Measurements from ENCODE around the gene PTPN1. TPM values are rescaled to one million over a fixed set of nuclear protein-coding genes. Genes with fewer than 3 reads are reported as not detected.

The PTPN1 gene
- total RNA-seq, 4 donors from 2014 or later: 13.8 to 40.4 (median 22.0) TPM

GRCh38 chr20:50628332-50628731 lies 118.1 kb downstream of the PTPN1 start:
- no peaks in the 10 kb centered on the region for H3K9me3 ChIP-seq
- TF ChIP-seq CTCF (IDR thresholded peaks at IDR 0.05): no peak
- no peaks in the 10 kb centered on the region for H3K36me3 ChIP-seq
- H3K27ac ChIP-seq: no peak overlapping the region
- DNase-seq: no peak
- no peaks in the 10 kb centered on the region for H3K27me3 ChIP-seq
- H3K4me1 ChIP-seq: peaks cover 0 to 7% (median 0%) of the 10 kb centered on the region in 4 donors
- no peak overlapping the region for H3K4me3 ChIP-seq

- Histone ChIP-seq H3K4me1 (peaks cover 0 to 7% (median 0%) of the 10 kb centered on the region in 4 donors), H3K9me3 (no peaks in the 10 kb centered on the region), H3K36me3 (no peaks in the 10 kb centered on the region), H3K27me3 (no peaks in the 10 kb centered on the region), H3K27ac (no peak overlapping the region), H3K4me3 (no peak overlapping the region)
- no peak for DNase-seq
- TF ChIP-seq POLR2A (IDR thresholded peaks at IDR 0.05) (no peak), CTCF (IDR thresholded peaks at IDR 0.05) (no peak)
Observed at GRCh38 chr20:50628853-50629669, 118.9 kb downstream of the PTPN1 start.

GRCh38 chr20:50629670-50630045 lies 119.5 kb downstream of the PTPN1 start:
- Histone ChIP-seq H3K27me3 (no peaks in the 10 kb centered on the region), H3K9me3 (no peaks in the 10 kb centered on the region), H3K4me1 (peaks cover 0 to 7% (median 0%) of the 10 kb centered on the region in 4 donors), H3K36me3 (no peaks in the 10 kb centered on the region), H3K4me3 (no peak overlapping the region), H3K27ac (no peak overlapping the region)
- no peak for DNase-seq
- TF ChIP-seq CTCF (IDR thresholded peaks at IDR 0.05): no peak
- TF ChIP-seq POLR2A (IDR thresholded peaks at IDR 0.05): no peak

- DNase-seq: no peak
- no peaks in the 10 kb centered on the region for H3K9me3 ChIP-seq
- H3K36me3 ChIP-seq: no peaks in the 10 kb centered on the region
- H3K27ac ChIP-seq: no peak overlapping the region
- H3K27me3 ChIP-seq: no peaks in the 10 kb centered on the region
- H3K4me3 ChIP-seq: no peak overlapping the region
- peaks cover 0 to 8% (median 0%) of the 10 kb centered on the region in 4 donors for H3K4me1 ChIP-seq
- TF ChIP-seq POLR2A (IDR thresholded peaks at IDR 0.05) (no peak), CTCF (IDR thresholded peaks at IDR 0.05) (no peak)
Observed at GRCh38 chr20:50630578-50631263, 120.5 kb downstream of the PTPN1 start.

- H3K9me3 ChIP-seq: no peaks in the 10 kb centered on the region
- H3K4me3 ChIP-seq: no peak overlapping the region
- TF ChIP-seq POLR2A (IDR thresholded peaks at IDR 0.05): no peak
- TF ChIP-seq CTCF (IDR thresholded peaks at IDR 0.05): no peak
- no peak for DNase-seq
- H3K27me3 ChIP-seq: no peaks in the 10 kb centered on the region
- no peak overlapping the region for H3K27ac ChIP-seq
- peaks cover 0 to 15% (median 0%) of the 10 kb centered on the region in 4 donors for H3K4me1 ChIP-seq
- no peaks in the 10 kb centered on the region for H3K36me3 ChIP-seq
Observed at GRCh38 chr20:50632236-50632635, 122.1 kb downstream of the PTPN1 start.

Measured in Peyer's patch (tissue), 4 donors.